ENCODE measurements around the gene MYH13. TPM values are rescaled to one million over a fixed set of nuclear protein-coding genes. Genes with fewer than 3 reads are reported as not detected.

The MYH13 gene
- total RNA-seq, 1 experiment from 2014 or later, result not detected

DNA sequence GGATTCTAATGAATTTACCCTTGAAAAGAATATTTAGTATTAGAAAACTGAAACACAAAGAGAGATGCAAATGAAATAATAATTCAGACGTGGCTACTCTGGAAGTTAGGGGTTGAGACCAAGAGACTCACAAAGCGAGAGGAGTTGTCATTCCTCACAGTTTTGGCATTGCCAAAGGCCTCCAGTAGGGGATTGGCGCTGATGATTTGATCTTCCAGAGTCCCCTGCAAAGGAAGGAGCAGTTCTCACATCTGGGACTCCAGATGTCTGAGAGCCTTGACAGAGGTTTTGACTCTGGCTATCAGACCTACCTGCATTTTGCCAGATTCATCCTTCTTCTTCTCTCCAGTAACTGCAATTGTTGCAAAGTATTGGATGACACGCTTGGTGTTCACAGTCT is 42.4 kb upstream of the MYH13 start:
- H3K4ac ChIP-seq (ENCODE audit: low read depth, low read length), result no peak overlapping the region
- no CpG with 5 or more reads among the region's 4 CpGs for WGBS (ENCODE audit: extremely low coverage, insufficient read length, low lambda C conversion rate)
- no peak overlapping the region for H2BK5ac ChIP-seq (ENCODE audit: insufficient read length, low read length)
- no peak overlapping the region for H2BK12ac ChIP-seq (ENCODE audit: insufficient read length, low read depth, low read length)
- no peak overlapping the region for H3K18ac ChIP-seq (ENCODE audit: insufficient read length, low read depth, low read length)
- Mint-ChIP-seq H3K27me3 (ENCODE audit: low read depth) (no peaks in the 10 kb centered on the region; the same call in 1 of the 2 replicates), H3K27ac (no peak overlapping the region), H3K36me3 (ENCODE audit: insufficient read depth in 1 of 3, low read depth in 3 of 3) (no peaks in the 10 kb centered on the region; a peak in 1 of 7 replicates), H3K4me1 (peaks cover 24 to 26% of the 10 kb centered on the region in 2 experiments), H3K9me3 (no peaks in the 10 kb centered on the region), H3K4me3 (no peak overlapping the region)
- no peak overlapping the region for H4K5ac ChIP-seq (ENCODE audit: insufficient read length, low read depth, low read length)
- H3K27me3 ChIP-seq (ENCODE audit: insufficient read depth, low read length), result no peaks in the 10 kb centered on the region
- peaks cover 3% of the 10 kb centered on the region for H3K4me1 ChIP-seq (ENCODE audit: insufficient read depth, low read length)
- no peak overlapping the region for H3K23ac ChIP-seq (ENCODE audit: insufficient read length, low read depth, low read length)
- no peaks in the 10 kb centered on the region for H4K20me1 ChIP-seq (ENCODE audit: control insufficient read depth, insufficient read depth, insufficient read length)
- no peak overlapping the region for H3K4me2 ChIP-seq (ENCODE audit: insufficient read depth, insufficient read length, low read length)
- H2BK120ac ChIP-seq (ENCODE audit: low read depth, low read length, poor library complexity, severe bottlenecking), result no peak overlapping the region
- H3K79me1 ChIP-seq (ENCODE audit: insufficient read depth, low read depth, low read length, poor library complexity, severe bottlenecking), result no peaks in the 10 kb centered on the region
- H4K8ac ChIP-seq (replicated peaks; ENCODE audit: insufficient read length, low read depth, low read length), result no peak overlapping the region
- H2AFZ ChIP-seq (ENCODE audit: low read length), result no peak overlapping the region
- no peak overlapping the region for H3K14ac ChIP-seq (ENCODE audit: insufficient read depth, low read length)
- no peak overlapping the region for H3T11ph ChIP-seq (ENCODE audit: low read length)
- H3K23me2 ChIP-seq (ENCODE audit: insufficient read length, low read depth, low read length, poor library complexity, severe bottlenecking), result no peaks in the 10 kb centered on the region
- no peak overlapping the region for H2AK5ac ChIP-seq (ENCODE audit: insufficient read length, low read length)
- no peaks in the 10 kb centered on the region for H3K9me3 ChIP-seq (ENCODE audit: control insufficient read depth, low read depth, low read length)
- DNase-seq, result peak; percentile 45
- no peak overlapping the region for H3K56ac ChIP-seq (ENCODE audit: insufficient read length, low read depth, low read length)
- H2BK15ac ChIP-seq (ENCODE audit: low read depth, low read length), result no peak overlapping the region
- H3K27ac ChIP-seq (ENCODE audit: insufficient read length, low read depth, low read length), result no peak overlapping the region
- no peak overlapping the region for H3K9ac ChIP-seq (ENCODE audit: extremely low read depth, insufficient read length, low read length)
- H4K91ac ChIP-seq (ENCODE audit: insufficient read length, low read depth, low read length), result no peak overlapping the region
- no peak overlapping the region for H2BK20ac ChIP-seq (ENCODE audit: low read depth, low read length, poor library complexity, severe bottlenecking)
- no peaks in the 10 kb centered on the region for H3K79me2 ChIP-seq (ENCODE audit: insufficient read depth, low read length)
- peak; percentile 50 for TF ChIP-seq CTCF (conservative IDR thresholded peaks at IDR 0.05)
